ENCODE results near the gene AQP2.

- TF ChIP-seq CTCF (conservative IDR thresholded peaks at IDR 0.05; ENCODE audit: low read length) (no peak), EZH2phosphoT487 (IDR thresholded peaks at IDR 0.05; ENCODE audit: borderline replicate concordance) (no peak)
Observed at GRCh38 chr12:49911213-49911605, 39.3 kb upstream of the AQP2 start.
